ENCODE measurements around the gene DNMT1.
"Not testable (repeated sequence)": the region's sequence is repeated elsewhere in the genome, so short reads cannot be mapped to it uniquely, and the experiment has no call there.

The DNMT1 gene

GRCh38 chr19:10194500-10195198 is at the start of gene DNMT1:
DNMT1 (minus strand) TSS chr19:10194953; CDS start chr19:10194899, 54 bp downstream.
- DNase-seq = peak; percentile 98

DNA sequence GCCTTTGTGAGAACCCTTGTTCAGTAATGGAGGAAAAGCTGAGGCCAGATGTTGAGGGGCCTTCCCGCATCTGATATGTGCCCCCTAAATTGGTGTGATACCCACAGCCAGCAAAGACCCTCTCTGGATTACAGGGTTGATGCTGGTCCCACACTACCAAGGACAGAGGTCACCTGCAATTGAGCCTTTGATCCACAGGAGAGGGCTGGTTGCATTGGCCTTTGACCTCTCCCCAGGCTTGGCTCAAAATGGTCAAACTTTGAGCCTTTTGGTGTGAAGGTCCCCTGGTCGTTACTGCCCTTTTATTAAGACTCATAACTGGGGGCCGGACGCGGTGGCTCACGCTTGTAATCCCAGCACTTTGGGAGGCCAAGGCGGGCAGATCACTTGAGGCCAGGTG is 48.9 kb upstream of the DNMT1 start:
- no peak for DNase-seq

- not testable (repeated sequence) for DNase-seq
Observed at GRCh38 chr19:10241826-10242449, 47.2 kb upstream of the DNMT1 start.

DNA sequence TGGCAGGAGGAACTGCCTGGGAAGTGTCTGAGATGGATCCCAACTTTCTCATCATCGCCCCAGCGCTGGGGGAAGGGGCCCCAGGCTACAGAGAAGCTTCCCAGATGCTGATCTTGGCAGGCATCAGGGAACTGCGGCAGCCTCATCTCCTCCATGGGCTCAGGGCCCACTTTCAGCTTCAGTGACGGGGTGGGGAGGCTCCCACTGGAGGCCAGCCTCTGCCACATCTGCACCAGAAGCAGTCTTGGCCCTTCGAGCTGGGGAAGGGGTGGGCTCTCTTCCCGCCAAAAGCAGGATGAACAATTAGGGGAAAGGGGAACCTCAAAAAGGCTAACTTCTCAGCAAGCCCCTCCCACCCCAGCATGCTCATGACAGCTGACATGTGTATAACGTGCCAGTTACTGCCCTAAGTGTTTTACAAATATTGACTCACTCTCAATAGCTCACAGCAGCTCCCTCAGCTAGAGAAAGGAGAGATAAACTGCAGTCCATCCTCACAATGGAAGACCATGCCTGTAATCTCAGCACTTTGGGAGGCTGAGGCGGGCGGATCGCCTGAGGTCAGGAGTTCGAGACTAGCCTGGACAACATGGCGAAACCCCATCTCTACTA is 43.5 kb upstream of the DNMT1 start:
- DNase-seq = no peak

GRCh38 chr19:10237702-10238101 is 42.9 kb upstream of the DNMT1 start:
- DNase-seq = no peak

- DNase-seq = not testable (repeated sequence)
Observed at GRCh38 chr19:10235409-10235808, 40.7 kb upstream of the DNMT1 start.

DNA sequence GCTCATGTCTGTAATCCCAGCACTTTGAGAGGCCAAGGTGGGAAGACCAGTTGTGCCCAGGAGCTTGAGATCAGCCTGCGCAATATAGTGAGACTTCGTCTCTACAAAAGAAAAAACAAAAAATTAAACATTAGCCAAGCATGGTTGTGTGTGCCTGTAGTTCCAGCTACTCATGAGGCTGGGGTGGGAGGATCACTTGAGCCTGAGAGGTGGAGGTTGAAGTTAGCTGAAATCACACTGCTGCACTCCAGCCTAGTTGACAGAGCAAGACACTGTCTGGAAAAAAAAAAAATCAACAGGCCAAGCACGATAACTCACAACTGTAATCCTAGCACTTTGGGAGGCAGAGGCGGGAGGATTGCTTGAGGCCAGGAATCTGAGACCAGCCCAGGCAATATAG is 40.2 kb upstream of the DNMT1 start:
- DNase-seq = no peak

GRCh38 chr19:10233946-10234345 is 39.2 kb upstream of the DNMT1 start:
- DNase-seq = no peak

GRCh38 chr19:10231612-10232228 is 37.0 kb upstream of the DNMT1 start:
- no peak for DNase-seq

- peak; percentile 89 for DNase-seq
Observed at GRCh38 chr19:10230861-10231611, 36.3 kb upstream of the DNMT1 start, which contains the start of gene S1PR2. S1PR2 (minus strand) TSS chr19:10231331; CDS start chr19:10224905, 6,426 bp downstream.

DNA sequence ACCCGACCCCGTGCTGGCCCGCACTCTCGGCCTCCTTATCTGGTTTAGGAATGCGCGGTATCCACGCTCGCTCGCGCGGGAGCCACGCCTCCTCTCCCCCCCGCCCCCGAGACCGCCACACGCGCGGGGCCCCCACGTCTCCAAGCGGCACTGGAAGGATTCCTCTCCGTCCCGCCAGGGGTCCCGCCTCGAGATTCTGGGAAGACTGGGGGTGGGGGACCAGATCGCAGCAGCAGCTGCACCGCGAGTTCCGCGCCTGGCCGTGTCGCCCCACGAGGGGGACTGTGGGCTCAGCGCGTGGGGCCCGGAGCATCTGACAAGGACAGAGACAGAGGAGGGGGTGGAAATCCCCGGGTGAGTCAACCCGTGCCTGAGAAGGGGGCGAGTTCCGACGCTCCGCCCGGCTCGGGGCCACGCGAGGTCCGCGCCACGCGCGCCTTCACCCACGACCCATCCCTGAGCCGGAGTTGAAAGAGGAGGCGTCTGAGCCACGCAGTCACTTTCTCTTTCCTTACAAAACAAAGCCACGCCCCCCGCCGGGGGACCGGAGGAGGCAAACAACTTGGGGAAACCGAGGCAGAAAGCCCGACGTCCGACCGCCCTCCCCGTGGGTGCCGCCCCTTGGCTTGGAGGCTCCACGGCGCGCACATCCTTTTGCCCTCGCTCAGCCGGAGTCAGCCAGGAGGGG is 35.6 kb upstream of the DNMT1 start:
- peak; percentile 83 for DNase-seq

DNA sequence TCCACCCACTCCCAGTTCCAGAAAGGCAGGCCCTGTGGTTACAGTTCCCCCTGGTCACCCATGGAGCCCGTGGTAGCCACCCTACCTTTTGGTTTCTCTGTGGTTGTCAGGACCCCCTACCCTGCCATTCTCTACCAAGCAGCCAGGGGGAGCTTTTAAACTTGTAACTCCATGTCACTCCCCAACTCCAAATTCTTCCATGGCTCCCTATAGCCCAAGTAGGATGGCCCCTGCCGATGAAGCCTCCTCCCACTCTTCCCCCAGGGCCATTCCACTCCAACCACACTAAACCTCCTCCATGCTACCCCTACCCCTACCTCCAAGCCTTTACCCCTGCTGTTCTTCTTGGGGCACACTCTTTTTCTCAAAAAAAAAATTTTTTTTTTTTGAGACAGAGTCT is 34.2 kb upstream of the DNMT1 start:
- DNase-seq = peak; percentile 71

- no peak for DNase-seq
Observed at GRCh38 chr19:10228393-10228792, 33.6 kb upstream of the DNMT1 start.

GRCh38 chr19:10227026-10227971 is 32.5 kb upstream of the DNMT1 start:
- no peak for DNase-seq

DNA sequence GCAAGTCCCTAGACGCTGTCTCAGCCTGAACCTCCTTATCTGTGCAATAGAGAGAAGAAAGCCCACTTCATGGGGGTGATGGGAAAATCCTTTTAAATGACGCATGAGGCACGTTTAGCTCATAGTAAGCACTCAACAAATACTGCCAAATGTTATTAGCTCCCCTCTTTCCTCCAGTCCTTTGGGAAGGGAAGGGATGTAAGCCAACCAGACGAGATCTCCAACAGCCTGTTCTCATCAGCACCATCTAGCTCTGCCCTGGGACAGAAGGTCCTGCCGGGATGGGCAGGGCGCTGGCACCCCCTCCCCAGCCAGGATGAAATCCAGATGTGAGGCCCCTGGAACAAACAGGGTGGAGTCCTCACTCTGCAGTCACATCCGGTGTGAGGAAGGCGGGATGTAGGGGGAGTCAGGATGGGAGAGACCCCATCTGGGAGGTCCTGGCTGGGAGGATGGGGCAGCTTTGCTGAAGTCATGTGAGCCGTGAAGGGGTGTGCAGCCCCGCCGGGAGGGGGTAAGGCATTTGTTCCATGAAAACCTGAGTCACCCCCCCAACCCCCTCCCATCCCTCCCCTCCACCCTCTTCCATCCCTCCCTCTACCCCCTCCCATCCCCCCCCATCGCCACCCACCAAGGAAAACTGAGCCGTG is 31.7 kb upstream of the DNMT1 start:
- no peak for DNase-seq

DNA sequence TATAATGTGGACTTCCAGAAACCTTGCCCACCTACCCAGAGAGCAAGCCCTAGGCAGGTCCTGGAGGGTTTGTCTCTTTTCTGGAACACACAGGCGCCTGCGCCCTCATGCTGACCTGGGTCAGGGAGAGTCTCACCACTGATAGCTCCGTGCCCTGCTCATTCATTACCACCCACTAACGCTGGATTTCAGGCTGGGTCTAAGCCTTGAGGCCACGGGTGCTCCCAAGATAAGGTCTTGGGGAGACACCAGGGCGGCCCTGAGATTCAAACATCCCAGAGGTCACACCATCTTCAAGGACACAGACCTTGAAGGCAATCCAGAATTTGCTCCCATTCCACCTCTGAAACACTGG is 31.2 kb upstream of the DNMT1 start:
- no peak for DNase-seq

GRCh38 chr19:10224337-10224736 is 29.6 kb upstream of the DNMT1 start:
- no peak for DNase-seq

- DNase-seq = no peak
Observed at GRCh38 chr19:10223488-10224213, 28.9 kb upstream of the DNMT1 start.

DNA sequence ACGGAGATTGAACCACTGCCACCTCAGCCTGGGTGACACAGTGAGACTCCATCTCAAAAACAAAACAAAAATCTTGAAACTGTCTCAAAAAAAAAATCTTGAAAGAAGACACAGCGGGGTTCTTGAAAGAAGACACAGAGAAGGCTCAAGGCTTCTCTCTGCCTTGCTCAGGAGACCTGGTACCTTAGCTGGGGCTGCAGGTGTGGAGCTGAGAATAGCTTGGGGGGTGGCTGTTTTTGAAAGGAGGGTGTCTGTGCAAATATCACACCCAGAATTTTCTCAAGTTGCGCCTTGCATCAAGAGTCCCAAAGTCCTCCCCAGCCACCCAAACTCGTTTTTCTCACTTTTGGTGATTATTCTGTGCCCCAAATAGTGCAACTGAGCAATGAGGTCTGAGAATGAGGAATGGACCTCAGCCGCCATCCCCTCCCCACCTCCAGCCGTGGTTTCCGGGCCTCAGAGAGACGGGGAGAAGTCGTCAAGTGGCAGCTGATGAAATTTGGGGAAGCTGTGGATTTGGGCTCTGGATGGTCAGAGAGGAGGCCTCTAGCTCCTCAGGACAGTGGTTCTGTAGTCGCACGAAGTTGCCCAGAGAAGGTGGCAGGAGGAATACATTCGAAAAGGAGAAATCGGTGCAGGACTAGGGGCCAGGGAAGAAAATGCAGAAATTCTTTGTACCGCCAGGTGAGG is 27.6 kb upstream of the DNMT1 start:
- DNase-seq = no peak
